ENCODE data around the gene SMIM38. TPM values are rescaled to one million over a fixed set of nuclear protein-coding genes. Genes with fewer than 3 reads are reported as not detected.
A peak's percentile ranks its signal among the peaks of the same experiment; 100 is the strongest.

Gene SMIM38
- total and polyA plus RNA-seq, 9 of the 15 experiments (the other 6 are each of a cell fraction or from before 2014, with no cell fraction given), result 0.07 to 1.2 (median 0.21) TPM; not detected in 2

DNA sequence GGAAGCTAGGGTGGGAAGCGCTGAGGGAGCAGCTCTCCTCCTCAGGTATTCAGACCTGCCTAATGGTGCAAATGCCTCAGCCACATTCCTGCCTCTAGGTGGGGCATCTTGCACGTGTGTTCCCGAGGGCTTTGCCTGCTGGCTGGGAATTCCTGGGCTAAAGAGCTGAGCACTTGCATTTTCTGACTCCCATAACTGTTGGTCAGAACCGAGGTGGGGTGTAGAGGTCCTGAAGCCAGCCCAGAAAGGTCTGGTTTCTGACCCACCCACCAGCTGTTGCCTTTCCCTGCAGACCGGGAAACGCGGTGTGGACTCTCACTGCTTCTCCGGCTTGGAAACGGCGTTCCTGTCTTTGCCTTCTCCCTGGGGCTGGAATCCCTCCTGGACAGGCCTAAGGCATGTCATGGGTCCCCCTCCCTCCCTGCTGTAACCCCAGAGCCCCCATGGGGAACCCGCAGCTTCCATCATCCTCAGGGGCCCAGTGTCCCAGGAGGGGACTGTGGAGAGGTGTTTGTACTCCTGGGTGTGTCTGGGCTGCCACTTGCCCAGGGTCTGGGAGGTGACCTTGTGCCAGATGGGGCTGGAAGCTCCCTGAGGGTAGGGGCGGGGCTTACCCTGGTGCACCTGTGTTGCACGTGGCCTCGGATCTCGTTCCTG, 24.0 kb upstream of the SMIM38 start (continued):
- TF ChIP-seq, protein P1, sequence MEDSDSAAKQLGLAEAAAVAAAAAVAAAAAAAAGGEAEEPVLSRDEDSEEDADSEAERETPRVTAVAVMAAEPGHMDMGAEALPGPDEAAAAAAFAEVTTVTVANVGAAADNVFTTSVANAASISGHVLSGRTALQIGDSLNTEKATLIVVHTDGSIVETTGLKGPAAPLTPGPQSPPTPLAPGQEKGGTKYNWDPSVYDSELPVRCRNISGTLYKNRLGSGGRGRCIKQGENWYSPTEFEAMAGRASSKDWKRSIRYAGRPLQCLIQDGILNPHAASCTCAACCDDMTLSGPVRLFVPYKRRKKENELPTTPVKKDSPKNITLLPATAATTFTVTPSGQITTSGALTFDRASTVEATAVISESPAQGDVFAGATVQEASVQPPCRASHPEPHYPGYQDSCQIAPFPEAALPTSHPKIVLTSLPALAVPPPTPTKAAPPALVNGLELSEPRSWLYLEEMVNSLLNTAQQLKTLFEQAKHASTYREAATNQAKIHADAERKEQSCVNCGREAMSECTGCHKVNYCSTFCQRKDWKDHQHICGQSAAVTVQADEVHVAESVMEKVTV (CRISPR knock-in tag; IDR thresholded peaks at IDR 0.05), result peak; percentile 32; the same call in 1 of the 2 replicates

DNA sequence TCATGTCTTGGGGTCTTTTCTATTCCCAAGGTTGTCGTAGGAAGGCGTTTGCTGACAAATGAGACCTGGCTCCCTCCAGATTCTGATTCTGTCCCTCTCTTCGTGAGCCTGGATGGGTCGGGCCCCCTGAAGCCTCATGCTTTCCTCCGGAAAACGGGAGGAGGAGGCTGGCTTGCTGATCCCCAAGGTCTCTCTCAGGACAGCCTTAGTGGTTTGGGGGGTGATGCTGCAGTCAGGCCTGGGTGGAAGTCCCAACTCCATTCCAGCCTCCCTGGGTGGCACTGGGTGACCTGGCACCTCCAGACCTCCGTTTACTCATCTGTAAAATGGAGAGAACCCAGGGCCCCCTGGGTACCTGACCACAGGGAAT, 23.4 kb upstream of the SMIM38 start:
- CTCF ChIA-PET (ENCODE audit: low intra/inter-chr PET ratio), result interaction anchor here (1.2 kb wide), 1 partner anchor 510 kb away, joined by 3 read pairs; no protein-coding TSS in a partner anchor
- no peaks in the 10 kb centered on the region for H3K9me3 ChIP-seq (replicated peaks; ENCODE audit: control insufficient read depth, insufficient read depth, low read depth, low read length)
- TF ChIP-seq ZFP36 (IDR thresholded peaks at IDR 0.05; ENCODE audit: low read depth, low read length, partially characterized antibody), result no peak
- in situ Hi-C loops (cut with MboI) (no loop called here), intact Hi-C loops (cut with micrococcal nuclease) (loop anchor here (10.0 kb wide), 4 partner anchors 83 to 513 kb away; partner anchors contain the start of genes CCND1 and MYEOV)
- H4K20me1 ChIP-seq (replicated peaks; ENCODE audit: control insufficient read depth, insufficient read depth, low read length), result no peaks in the 10 kb centered on the region
- BruUV-seq (replicated peaks), result no TSS peak
- peaks cover 0 to 7% of the 10 kb centered on the region in 2 experiments; a peak in 2 of 5 replicates for H3K27me3 ChIP-seq (ENCODE audit: control insufficient read depth in 2 of 2, insufficient read depth in 2 of 2, low read length in 2 of 2)
- no peaks in the 10 kb centered on the region for H3K36me3 ChIP-seq (ENCODE audit: control insufficient read depth, insufficient read depth, low read length)
- no peak overlapping the region for H3K4me2 ChIP-seq (ENCODE audit: insufficient read depth, low read length)
- no peak overlapping the region for H3K4me3 ChIP-seq
- no peaks in the 10 kb centered on the region for H3K9me1 ChIP-seq (ENCODE audit: control insufficient read depth, insufficient read depth, low read length)
- 0 out of 4 replicates have a peak overlapping the region, but pooled peaks of 1 of the 2 experiments have one; percentile 13 for H3K9ac ChIP-seq (ENCODE audit: insufficient read depth in 1 of 2, low read depth in 2 of 2, low read length in 2 of 2)
- 11% methylated on average over 5 of the region's 7 CpGs for WGBS (ENCODE audit: insufficient coverage, low coverage, missing lambda C conversion rate)
- DNase-seq (ENCODE audit: extremely low read depth in 1 of 4, low spot score in 3 of 4) (no peak), ATAC-seq (no peak), FAIRE-seq (no peak)
- H2AFZ ChIP-seq (ENCODE audit: low read depth, low read length), result no peak overlapping the region
- no peaks in the 10 kb centered on the region for H3K79me2 ChIP-seq (ENCODE audit: control insufficient read depth, insufficient read depth, low read length)
- POLR2A ChIA-PET, result no interaction called here
- H3K4me1 ChIP-seq (replicated peaks in 1 of 2; ENCODE audit: control insufficient read depth in 2 of 2, insufficient read depth in 2 of 2, low read length in 2 of 2), result peaks cover 4 to 7% of the 10 kb centered on the region in 2 experiments; a peak in 2 of 5 replicates
- H3K27ac ChIP-seq (ENCODE audit: extremely low read depth, low read depth, low read length), result no peak overlapping the region
